Neural progenitor cell (in vitro differentiated cells): ENCODE data around the gene GULP1. TPM values are rescaled to one million over a fixed set of nuclear protein-coding genes. Genes with fewer than 3 reads are reported as not detected.
A peak's percentile ranks its signal among the peaks of the same experiment; 100 is the strongest.

Source experiments
- DNase-seq: peaks from one replicate; pipeline ENCODE4 v3.0.0-alpha.2; 2016; ENCODE audit warnings: low spot score
- H2AFZ ChIP-seq: fragments of 200-600 bp; sonication (generic); replicated peaks from 2 replicates; pipeline ENCODE4 v1.6.1; 2016; ENCODE audit warnings: antibody characterized with exemption
- H3F3A ChIP-seq: fragments of 200-600 bp; sonication (generic); 2 replicates; pipeline ENCODE4 v1.6.1; 2016; ENCODE audit warnings: antibody characterized with exemption, low read depth
- H3K27ac ChIP-seq: fragments of 200-600 bp; sonication (generic); 2 replicates; pipeline ENCODE4 v1.5.1; 2016; ENCODE audit warnings: mild to moderate bottlenecking
- H3K27me3 ChIP-seq: fragments of 200-600 bp; sonication (generic); 2 replicates; pipeline ENCODE4 v1.6.1; 2016; ENCODE audit warnings: mild to moderate bottlenecking, moderate library complexity
- H3K36me3 ChIP-seq: fragments of 200-600 bp; sonication (generic); 2 replicates; pipeline ENCODE4 v1.5.1; 2016
- H3K4me1 ChIP-seq: fragments of 200-600 bp; sonication (generic); 2 replicates; pipeline ENCODE4 v1.6.1; 2016; ENCODE audit warnings: mixed run types
- H3K4me2 ChIP-seq: fragments of 200-600 bp; sonication (generic); 2 replicates; pipeline ENCODE4 v1.6.1; 2016
- H3K4me3 ChIP-seq: fragments of 200-600 bp; sonication (generic); 2 replicates; pipeline ENCODE4 v1.5.1; 2016
- H3K79me2 ChIP-seq: fragments of 200-600 bp; sonication (generic); 2 replicates; pipeline ENCODE4 v1.6.1; 2016; ENCODE audit warnings: low read depth
- H3K9ac ChIP-seq: fragments of 200-600 bp; sonication (generic); 2 replicates; pipeline ENCODE4 v1.6.1; 2016
- H3K9me3 ChIP-seq: fragments of 200-600 bp; sonication (generic); 2 replicates; pipeline ENCODE4 v1.5.1; 2016; ENCODE audit warnings: low read depth
- H4K20me1 ChIP-seq: fragments of 200-600 bp; sonication (generic); 2 replicates; pipeline ENCODE4 v1.6.1; 2016; ENCODE audit warnings: low read depth
- H3K27ac Mint-ChIP-seq: 3 replicates; pipeline ENCODE4 v1.8.0; 2021; ENCODE audit warnings: mixed read lengths
- H3K27me3 Mint-ChIP-seq: 2 replicates; pipeline ENCODE4 v1.8.0; 2022; ENCODE audit warnings: low read depth, mild to moderate bottlenecking, inconsistent platforms, moderate library complexity, mixed read lengths; ENCODE audit not compliant: insufficient read depth
- H3K36me3 Mint-ChIP-seq: 3 replicates; pipeline ENCODE4 v1.8.0; 2021; ENCODE audit warnings: mixed read lengths
- H3K4me1 Mint-ChIP-seq: 3 replicates; pipeline ENCODE4 v1.8.0; 2021; ENCODE audit warnings: mixed read lengths
- H3K4me3 Mint-ChIP-seq: 3 replicates; pipeline ENCODE4 v1.8.0; 2021; ENCODE audit warnings: mild to moderate bottlenecking, moderate library complexity, mixed read lengths
- H3K9me3 Mint-ChIP-seq: 3 replicates; pipeline ENCODE4 v1.8.0; 2020; ENCODE audit warnings: mixed read lengths
- EZH2 ChIP-seq: fragments of 200-600 bp; sonication (generic); IDR thresholded peaks from 2 replicates; pipeline ENCODE4 v1.6.1; 2017; ENCODE audit warnings: antibody characterized with exemption, mild to moderate bottlenecking, moderate library complexity
- EZH2phosphoT487 ChIP-seq: fragments of 200-600 bp; sonication (generic); IDR thresholded peaks from 2 replicates; pipeline ENCODE4 v1.6.1; 2017; ENCODE audit warnings: antibody characterized with exemption
- total RNA-seq: library from RNA; depleted of rRNA; stranded (reverse); fragments of >200 nt; gene quantifications from 2 replicates; pipeline ENCODE4 v1.2.3, GENCODE V29; 2015; ENCODE audit warnings: low replicate concordance
- TF ChIP-seq, protein P1 (sequence below): fragments of 200-600 bp; sonication (generic); IDR thresholded peaks from 2 replicates; pipeline ENCODE4 v1.5.1; 2017; ENCODE audit warnings: antibody characterized with exemption, mild to moderate bottlenecking

GULP1 gene
- total RNA-seq, 1 donor from 2014 or later = 154 TPM

DNA sequence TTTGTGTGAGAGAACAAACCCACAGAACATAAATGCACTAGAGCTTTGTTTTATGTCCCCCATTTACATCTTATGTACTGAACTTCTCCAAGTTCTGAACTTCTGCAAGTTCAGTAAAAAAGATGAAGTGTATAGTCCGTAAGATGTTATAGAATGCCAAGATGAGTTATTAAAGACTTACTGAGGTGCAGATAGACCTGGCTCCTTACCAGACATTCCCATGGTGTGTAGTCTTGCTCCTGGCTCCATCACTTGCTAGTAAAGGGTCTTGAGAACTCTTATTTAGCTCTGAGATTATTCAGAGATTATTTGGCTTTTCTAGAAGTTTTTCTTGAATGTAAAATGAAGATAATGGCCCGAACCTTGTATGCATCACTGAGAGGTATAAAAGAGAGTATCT, 16.8 kb downstream of the GULP1 start:
- peaks cover 62% of the 10 kb centered on the region for H3K9me3 Mint-ChIP-seq
- no peak for DNase-seq
- TF ChIP-seq EZH2 (no peak), EZH2phosphoT487 (no peak)
- TF ChIP-seq, protein P1, sequence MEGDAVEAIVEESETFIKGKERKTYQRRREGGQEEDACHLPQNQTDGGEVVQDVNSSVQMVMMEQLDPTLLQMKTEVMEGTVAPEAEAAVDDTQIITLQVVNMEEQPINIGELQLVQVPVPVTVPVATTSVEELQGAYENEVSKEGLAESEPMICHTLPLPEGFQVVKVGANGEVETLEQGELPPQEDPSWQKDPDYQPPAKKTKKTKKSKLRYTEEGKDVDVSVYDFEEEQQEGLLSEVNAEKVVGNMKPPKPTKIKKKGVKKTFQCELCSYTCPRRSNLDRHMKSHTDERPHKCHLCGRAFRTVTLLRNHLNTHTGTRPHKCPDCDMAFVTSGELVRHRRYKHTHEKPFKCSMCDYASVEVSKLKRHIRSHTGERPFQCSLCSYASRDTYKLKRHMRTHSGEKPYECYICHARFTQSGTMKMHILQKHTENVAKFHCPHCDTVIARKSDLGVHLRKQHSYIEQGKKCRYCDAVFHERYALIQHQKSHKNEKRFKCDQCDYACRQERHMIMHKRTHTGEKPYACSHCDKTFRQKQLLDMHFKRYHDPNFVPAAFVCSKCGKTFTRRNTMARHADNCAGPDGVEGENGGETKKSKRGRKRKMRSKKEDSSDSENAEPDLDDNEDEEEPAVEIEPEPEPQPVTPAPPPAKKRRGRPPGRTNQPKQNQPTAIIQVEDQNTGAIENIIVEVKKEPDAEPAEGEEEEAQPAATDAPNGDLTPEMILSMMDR = no peak

DNA sequence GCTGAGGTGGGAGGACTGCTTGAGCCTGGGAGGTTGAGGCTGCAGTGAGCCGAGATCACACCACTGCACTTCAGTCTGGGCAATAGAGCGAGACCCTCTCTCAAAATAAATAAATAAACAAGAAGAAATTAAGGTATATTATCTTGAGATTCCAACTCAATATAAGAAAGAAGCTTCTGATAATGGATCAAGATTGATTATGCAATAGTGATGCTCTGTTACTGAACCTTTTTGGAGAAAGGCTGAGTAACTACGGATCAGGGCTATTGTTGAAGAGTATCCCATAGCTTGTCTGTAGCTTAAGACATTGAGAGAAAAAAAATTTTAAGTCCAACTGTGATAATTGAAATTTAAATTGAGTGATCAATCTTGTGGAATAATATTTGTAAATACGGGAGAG, 17.7 kb downstream of the GULP1 start:
- peaks cover 38% of the 10 kb centered on the region for H3K4me1 ChIP-seq
- no peak overlapping the region for H2AFZ ChIP-seq
- Mint-ChIP-seq H3K36me3 (peaks cover 56% of the 10 kb centered on the region), H3K4me1 (peaks cover 4% of the 10 kb centered on the region), H3K4me3 (no peak overlapping the region), H3K27ac (no peak overlapping the region), H3K27me3 (peaks cover 2% of the 10 kb centered on the region), H3K9me3 (peaks cover 58% of the 10 kb centered on the region)
- H3K4me3 ChIP-seq = no peak overlapping the region
- H3K27me3 ChIP-seq = no peaks in the 10 kb centered on the region
- DNase-seq = no peak
- H3K4me2 ChIP-seq = no peak overlapping the region
- H3K27ac ChIP-seq = no peak overlapping the region
- TF ChIP-seq EZH2 (no peak), EZH2phosphoT487 (no peak)
- TF ChIP-seq, protein P1 = no peak
- peaks cover 100% of the 10 kb centered on the region for H3K79me2 ChIP-seq
- H3K36me3 ChIP-seq = no peaks in the 10 kb centered on the region
- peaks cover 8% of the 10 kb centered on the region for H4K20me1 ChIP-seq
- peaks cover 11% of the 10 kb centered on the region for H3K9me3 ChIP-seq
- H3F3A ChIP-seq = peaks cover 28% of the 10 kb centered on the region
- H3K9ac ChIP-seq = no peak overlapping the region

More for the DNA sequence above, 16.8 kb downstream of the GULP1 start:
- no peaks in the 10 kb centered on the region for H3K36me3 ChIP-seq
- Mint-ChIP-seq H3K27me3 (peaks cover 2% of the 10 kb centered on the region), H3K27ac (no peak overlapping the region), H3K4me1 (peaks cover 11% of the 10 kb centered on the region), H3K36me3 (peaks cover 58% of the 10 kb centered on the region), H3K4me3 (no peak overlapping the region)
- no peak overlapping the region for H3K9ac ChIP-seq
- H3K4me2 ChIP-seq = no peak overlapping the region
- H3K27me3 ChIP-seq = no peaks in the 10 kb centered on the region
- peaks cover 28% of the 10 kb centered on the region for H3F3A ChIP-seq
- H3K4me3 ChIP-seq = no peak overlapping the region
- H3K9me3 ChIP-seq = peaks cover 10% of the 10 kb centered on the region
- H3K79me2 ChIP-seq = peaks cover 100% of the 10 kb centered on the region
- H4K20me1 ChIP-seq = peaks cover 15% of the 10 kb centered on the region
- peaks cover 42% of the 10 kb centered on the region for H3K4me1 ChIP-seq
- no peak overlapping the region for H3K27ac ChIP-seq
- no peak overlapping the region for H2AFZ ChIP-seq

DNA sequence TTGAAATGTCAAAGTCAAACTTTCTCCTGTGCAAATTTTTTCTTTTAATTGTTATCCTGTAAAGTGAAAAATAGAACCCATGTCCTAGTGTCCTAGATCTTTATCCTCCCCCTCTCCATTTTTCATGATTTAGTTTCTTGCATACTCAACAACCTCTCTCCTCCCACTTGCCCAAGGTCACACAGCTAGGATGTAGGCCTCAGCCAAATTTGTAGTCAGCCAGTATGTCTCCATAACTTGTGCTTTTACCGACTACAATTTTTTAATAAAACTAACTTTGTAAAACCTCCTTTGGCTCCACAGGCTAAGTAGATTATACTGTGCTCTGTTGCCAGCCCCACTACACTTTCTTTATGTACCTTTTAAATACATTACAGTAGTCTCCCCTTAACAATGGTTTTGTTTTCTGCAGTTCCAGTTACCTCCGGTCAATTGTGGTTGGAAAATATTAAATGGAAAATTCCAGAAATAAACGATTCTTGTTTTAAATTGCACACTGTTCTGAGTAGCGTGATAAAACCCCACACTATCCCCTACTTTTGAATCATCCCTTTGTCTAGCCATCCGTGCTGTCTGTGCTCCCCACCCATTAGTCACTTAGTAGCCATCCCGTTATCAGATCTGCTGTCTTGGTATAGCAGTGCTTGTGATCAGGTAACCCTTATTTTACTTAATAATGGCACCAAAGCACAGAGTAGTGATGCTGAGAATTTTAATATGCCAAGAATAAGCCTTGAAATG, 22.8 kb downstream of the GULP1 start:
- H3K9ac ChIP-seq = no peak overlapping the region
- no peaks in the 10 kb centered on the region for H3K36me3 ChIP-seq
- Mint-ChIP-seq H3K36me3 (peaks cover 50% of the 10 kb centered on the region), H3K4me1 (no peaks in the 10 kb centered on the region), H3K27ac (no peak overlapping the region), H3K4me3 (no peak overlapping the region), H3K27me3 (no peaks in the 10 kb centered on the region), H3K9me3 (peaks cover 56% of the 10 kb centered on the region)
- H2AFZ ChIP-seq = no peak overlapping the region
- H3K79me2 ChIP-seq = peaks cover 100% of the 10 kb centered on the region
- no peaks in the 10 kb centered on the region for H3K27me3 ChIP-seq
- peaks cover 19% of the 10 kb centered on the region for H3F3A ChIP-seq
- H3K27ac ChIP-seq = peak overlapping the region; percentile 38
- TF ChIP-seq EZH2phosphoT487 (no peak), EZH2 (no peak)
- H4K20me1 ChIP-seq = no peaks in the 10 kb centered on the region
- peaks cover 39% of the 10 kb centered on the region for H3K4me1 ChIP-seq
- DNase-seq = peak; percentile 2
- peak overlapping the region; percentile 23 for H3K4me2 ChIP-seq
- H3K9me3 ChIP-seq = peaks cover 11% of the 10 kb centered on the region
- no peak overlapping the region for H3K4me3 ChIP-seq

DNA sequence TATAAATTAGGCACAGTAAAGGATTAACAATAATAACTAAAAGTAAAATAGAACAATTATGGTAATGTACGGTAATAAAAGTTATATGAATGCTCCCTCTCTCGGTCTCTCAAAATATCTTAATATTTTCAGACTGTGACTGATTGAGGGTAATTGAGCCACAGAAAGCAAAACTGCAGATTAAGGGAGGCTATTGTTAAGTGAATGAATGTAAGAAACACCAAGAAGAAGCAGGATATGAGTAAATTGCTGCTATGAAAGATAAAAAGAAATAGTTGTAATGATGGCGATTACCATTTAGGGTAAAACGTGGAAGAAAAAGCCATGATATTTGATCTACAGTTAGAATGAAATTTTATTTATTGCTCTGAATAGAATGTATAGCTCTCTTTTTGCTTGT, 24.1 kb downstream of the GULP1 start:
- TF ChIP-seq EZH2phosphoT487 = no peak
- TF ChIP-seq, protein P1 = no peak
- H3K27ac Mint-ChIP-seq = no peak overlapping the region
- Histone ChIP-seq H3K27me3 (no peaks in the 10 kb centered on the region), H3F3A (peaks cover 13% of the 10 kb centered on the region), H3K4me3 (no peak overlapping the region), H4K20me1 (no peaks in the 10 kb centered on the region), H3K27ac (peak overlapping the region; percentile 18), H3K4me2 (peak overlapping the region; percentile 31), H3K9me3 (peaks cover 11% of the 10 kb centered on the region), H3K9ac (no peak overlapping the region), H3K36me3 (no peaks in the 10 kb centered on the region), H3K79me2 (peaks cover 100% of the 10 kb centered on the region), H2AFZ (no peak overlapping the region), H3K4me1 (peaks cover 39% of the 10 kb centered on the region)
- H3K27me3 Mint-ChIP-seq = no peaks in the 10 kb centered on the region
- no peak overlapping the region for H3K4me3 Mint-ChIP-seq
- H3K36me3 Mint-ChIP-seq = peaks cover 40% of the 10 kb centered on the region
- DNase-seq = no peak
- H3K9me3 Mint-ChIP-seq = peaks cover 46% of the 10 kb centered on the region
- H3K4me1 Mint-ChIP-seq = no peaks in the 10 kb centered on the region
